Stimulated activated CD8-positive, alpha-beta memory T cell treated with anti-CD3 and anti-CD28 coated beads, Interleukin-15, amount 100 ng/mL, for 48 hours (primary cell): ENCODE data around the gene NAGS.
"Not testable (repeated sequence)": the region's sequence is repeated elsewhere in the genome, so short reads cannot be mapped to it uniquely, and the experiment has no call there.

Experiments used
- DNase-seq, 2 donors: peaks; one replicate each; pipeline ENCODE4 v3.0.0-alpha.2; 2020; ENCODE audit warnings: low read depth in 2 of 2

Gene NAGS

GRCh38 chr17:44039829-44040635 lies 35.6 kb downstream of the NAGS start:
- DNase-seq = no peak

GRCh38 chr17:44043272-44043696 lies 38.9 kb downstream of the NAGS start:
- no peak for DNase-seq

DNA sequence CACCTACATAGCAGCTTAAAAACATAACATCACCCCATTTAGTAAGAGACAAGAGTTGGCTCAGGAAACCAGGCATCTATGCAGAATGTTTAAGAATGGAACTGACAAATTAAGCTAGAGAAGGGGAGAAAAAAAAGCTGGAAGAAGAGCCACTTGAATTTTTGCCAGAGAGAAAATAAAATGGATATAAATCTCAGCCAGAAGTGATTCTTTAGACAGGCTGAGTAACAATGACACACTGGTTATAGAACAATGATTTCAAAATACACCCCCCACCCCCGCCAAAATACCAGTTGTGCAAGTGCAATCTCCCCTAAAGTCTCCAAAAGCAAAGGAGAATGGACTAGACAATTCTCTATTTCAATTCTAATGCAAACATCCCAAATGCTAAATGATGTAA lies 39.6 kb downstream of the NAGS start:
- DNase-seq = no peak

DNA sequence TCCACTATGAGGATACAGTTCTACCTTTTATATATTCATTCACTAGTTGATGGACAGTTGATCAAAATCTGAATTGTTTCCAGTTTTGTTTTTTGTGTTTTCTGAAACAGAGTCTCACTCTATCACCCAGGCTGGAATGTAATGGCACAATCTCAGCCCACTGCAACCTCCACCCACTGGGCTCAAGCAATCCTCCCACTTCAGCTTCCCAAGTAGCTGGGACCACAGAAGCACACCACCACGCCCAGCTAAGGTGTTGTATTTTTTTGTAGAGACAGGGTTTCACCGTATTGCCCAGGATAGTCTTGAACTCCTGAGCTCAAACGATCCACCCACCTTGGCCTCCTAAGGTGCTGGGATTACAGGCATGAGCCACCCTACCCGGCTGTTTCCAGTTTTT lies 41.1 kb downstream of the NAGS start:
- DNase-seq = no peak

DNA sequence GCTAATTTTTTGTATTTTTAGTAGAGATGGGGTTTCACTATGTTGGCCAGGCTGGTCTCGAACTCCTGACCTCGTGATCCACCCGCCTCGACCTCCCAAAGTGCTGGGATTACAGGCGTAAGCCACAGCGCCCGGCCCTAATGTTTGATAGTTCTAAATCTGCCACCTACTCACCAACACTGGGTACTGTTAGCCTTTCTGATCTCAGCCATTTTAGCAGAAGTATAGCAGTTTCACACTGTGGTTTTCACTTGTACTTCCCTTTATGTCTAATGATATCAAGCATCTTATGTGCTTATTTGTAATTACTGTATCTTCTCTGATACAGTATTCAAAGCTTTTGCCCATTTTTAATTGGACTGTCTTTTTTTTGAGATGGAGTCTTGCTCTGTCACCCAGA lies 42.5 kb downstream of the NAGS start:
- not testable (repeated sequence) for DNase-seq

DNA sequence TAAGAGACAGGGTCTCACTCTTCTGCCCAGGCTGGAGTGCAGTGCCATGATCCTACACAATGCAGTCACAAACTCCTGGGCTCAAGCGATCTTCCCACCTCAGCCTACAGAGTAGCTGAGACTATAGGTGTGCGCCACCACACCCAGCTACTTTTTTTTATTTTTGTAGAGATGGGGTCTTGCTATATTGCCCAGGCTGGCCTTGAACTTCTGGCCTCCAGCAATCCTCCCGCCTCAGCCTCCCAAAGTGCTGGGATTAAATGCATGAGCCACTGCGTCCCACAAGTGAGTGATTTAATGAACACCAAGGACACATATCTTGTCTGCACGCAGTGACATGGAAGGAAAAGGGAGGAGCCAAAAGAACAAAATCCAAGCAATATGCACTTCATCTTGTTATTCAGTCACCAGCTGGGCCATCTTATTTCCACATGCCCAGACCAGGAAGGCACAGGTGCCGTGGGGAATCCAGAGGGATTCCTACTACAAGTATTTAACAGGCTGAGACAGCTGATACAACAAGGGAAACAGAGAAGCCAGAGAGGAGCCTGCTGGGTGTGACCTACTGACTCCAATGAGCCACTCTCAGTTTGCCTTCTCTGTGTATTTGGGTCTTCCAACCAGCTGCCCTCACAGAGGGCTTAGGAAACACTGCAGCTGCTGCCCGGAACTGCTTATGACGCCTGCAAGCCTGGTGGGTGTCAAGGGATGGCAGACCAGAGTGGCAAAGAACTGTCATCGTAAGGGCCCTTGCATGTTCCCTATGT lies 45.1 kb downstream of the NAGS start:
- DNase-seq = no peak

- DNase-seq = no peak
These were observed 48.9 kb downstream of the NAGS start for GRCh38 chr17:44053125-44053872.
